ENCODE results near the gene PKNOX1.

The PKNOX1 gene

GRCh38 chr21:43024439-43025136, 50.2 kb downstream of the PKNOX1 start:
- Histone ChIP-seq H3K9me3 (ENCODE audit: insufficient read depth, low read depth, low read length) (no peaks in the 10 kb centered on the region), H4K20me1 (ENCODE audit: insufficient read depth, low read length, poor library complexity, severe bottlenecking) (no peaks in the 10 kb centered on the region), H3K36me3 (ENCODE audit: insufficient read depth, low read length) (peaks cover 68% of the 10 kb centered on the region; the same call in 1 of the 2 replicates), H3K4me2 (ENCODE audit: low read depth, low read length, poor library complexity, severe bottlenecking) (no peak overlapping the region), H3K4me3 (ENCODE audit: low read length, poor library complexity, severe bottlenecking) (no peak overlapping the region), H3K79me2 (ENCODE audit: insufficient read depth, low read length) (no peaks in the 10 kb centered on the region), H3K4me1 (ENCODE audit: insufficient read depth, low read length, poor library complexity, severe bottlenecking) (no peaks in the 10 kb centered on the region), H2AFZ (ENCODE audit: low read length) (no peak overlapping the region), H3K9me2 (replicated peaks; ENCODE audit: low read depth, low read length) (no peaks in the 10 kb centered on the region), H3K9ac (ENCODE audit: low read depth, low read length, poor library complexity, severe bottlenecking) (no peak overlapping the region), H3K27me3 (ENCODE audit: insufficient read depth, low read length, poor library complexity, severe bottlenecking) (no peaks in the 10 kb centered on the region), H3F3A (ENCODE audit: low read depth) (no peaks in the 10 kb centered on the region)
- TF ChIP-seq EZH2phosphoT487 (IDR thresholded peaks at IDR 0.05; ENCODE audit: borderline replicate concordance) = no peak
- TF ChIP-seq CTCF (conservative IDR thresholded peaks at IDR 0.05; ENCODE audit: low read length) = no peak

- Histone ChIP-seq H3K4me3 (ENCODE audit: low read length, poor library complexity, severe bottlenecking) (no peak overlapping the region), H3K9ac (ENCODE audit: low read depth, low read length, poor library complexity, severe bottlenecking) (no peak overlapping the region), H4K20me1 (ENCODE audit: insufficient read depth, low read length, poor library complexity, severe bottlenecking) (no peaks in the 10 kb centered on the region), H3K27me3 (ENCODE audit: insufficient read depth, low read length, poor library complexity, severe bottlenecking) (no peaks in the 10 kb centered on the region), H3K79me2 (ENCODE audit: insufficient read depth, low read length) (no peaks in the 10 kb centered on the region), H3K9me3 (ENCODE audit: insufficient read depth, low read depth, low read length) (no peaks in the 10 kb centered on the region), H2AFZ (ENCODE audit: low read length) (no peak overlapping the region), H3K36me3 (ENCODE audit: insufficient read depth, low read length) (peaks cover 70% of the 10 kb centered on the region; the same call in 1 of the 2 replicates), H3F3A (ENCODE audit: low read depth) (no peaks in the 10 kb centered on the region), H3K9me2 (replicated peaks; ENCODE audit: low read depth, low read length) (no peaks in the 10 kb centered on the region), H3K4me1 (ENCODE audit: insufficient read depth, low read length, poor library complexity, severe bottlenecking) (no peaks in the 10 kb centered on the region), H3K4me2 (ENCODE audit: low read depth, low read length, poor library complexity, severe bottlenecking) (no peak overlapping the region)
- no peak for TF ChIP-seq EZH2phosphoT487 (IDR thresholded peaks at IDR 0.05; ENCODE audit: borderline replicate concordance)
- no peak for TF ChIP-seq CTCF (conservative IDR thresholded peaks at IDR 0.05; ENCODE audit: low read length)
Observed at GRCh38 chr21:43025636-43026180, 51.3 kb downstream of the PKNOX1 start.

GRCh38 chr21:43027846-43028731, 53.7 kb downstream of the PKNOX1 start:
- TF ChIP-seq CTCF (conservative IDR thresholded peaks at IDR 0.05; ENCODE audit: low read length) (no peak), EZH2phosphoT487 (IDR thresholded peaks at IDR 0.05; ENCODE audit: borderline replicate concordance) (no peak)
- Histone ChIP-seq H3K79me2 (ENCODE audit: insufficient read depth, low read length) (no peaks in the 10 kb centered on the region), H4K20me1 (ENCODE audit: insufficient read depth, low read length, poor library complexity, severe bottlenecking) (no peaks in the 10 kb centered on the region), H3K9me2 (replicated peaks; ENCODE audit: low read depth, low read length) (no peaks in the 10 kb centered on the region), H3K4me1 (ENCODE audit: insufficient read depth, low read length, poor library complexity, severe bottlenecking) (no peaks in the 10 kb centered on the region), H2AFZ (ENCODE audit: low read length) (no peak overlapping the region), H3K9me3 (ENCODE audit: insufficient read depth, low read depth, low read length) (no peaks in the 10 kb centered on the region), H3K4me2 (ENCODE audit: low read depth, low read length, poor library complexity, severe bottlenecking) (no peak overlapping the region), H3K4me3 (ENCODE audit: low read length, poor library complexity, severe bottlenecking) (no peak overlapping the region), H3K9ac (ENCODE audit: low read depth, low read length, poor library complexity, severe bottlenecking) (no peak overlapping the region), H3K27me3 (ENCODE audit: insufficient read depth, low read length, poor library complexity, severe bottlenecking) (no peaks in the 10 kb centered on the region), H3F3A (ENCODE audit: low read depth) (no peaks in the 10 kb centered on the region), H3K36me3 (ENCODE audit: insufficient read depth, low read length) (peaks cover 67% of the 10 kb centered on the region; the same call in 1 of the 2 replicates)
